ENCODE measurements around the gene MYO15B.
A peak's percentile ranks its signal among the peaks of the same experiment; 100 is the strongest.

MYO15B gene

DNA sequence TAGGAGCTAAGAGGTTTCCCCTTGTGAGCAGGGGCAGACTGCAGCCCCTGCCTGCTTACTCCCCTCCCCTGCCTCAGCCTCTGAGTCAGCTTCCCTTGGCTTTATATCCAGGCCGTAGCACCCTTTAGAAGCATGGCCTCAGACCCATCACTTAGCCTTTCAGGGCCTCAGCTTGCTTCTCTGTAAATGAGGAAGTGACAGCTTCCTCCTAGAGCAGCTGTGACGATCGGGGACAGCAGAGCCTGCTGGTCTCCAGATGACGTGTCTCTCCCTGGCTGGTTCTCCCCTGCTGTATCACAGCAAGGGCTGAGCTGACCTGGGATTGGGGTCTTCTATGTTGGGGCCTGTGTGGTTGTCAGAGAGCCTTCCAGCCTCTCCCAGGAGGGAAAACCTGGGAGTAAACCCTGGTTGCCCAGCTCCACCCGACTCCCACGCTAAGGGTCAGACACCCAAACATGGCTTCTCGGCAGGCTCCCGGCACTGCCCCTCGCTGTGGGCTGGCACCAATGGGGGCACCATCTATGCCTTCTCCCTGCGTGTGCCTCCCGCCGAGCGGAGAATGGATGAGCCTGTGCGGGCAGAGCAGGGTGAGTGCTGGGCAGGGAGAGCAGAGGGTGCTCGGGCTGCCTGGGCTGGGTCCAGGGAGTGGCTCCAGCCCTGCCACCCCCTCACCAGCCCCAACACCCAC is 16.3 kb upstream of the MYO15B start:
- TF ChIP-seq, protein P1, sequence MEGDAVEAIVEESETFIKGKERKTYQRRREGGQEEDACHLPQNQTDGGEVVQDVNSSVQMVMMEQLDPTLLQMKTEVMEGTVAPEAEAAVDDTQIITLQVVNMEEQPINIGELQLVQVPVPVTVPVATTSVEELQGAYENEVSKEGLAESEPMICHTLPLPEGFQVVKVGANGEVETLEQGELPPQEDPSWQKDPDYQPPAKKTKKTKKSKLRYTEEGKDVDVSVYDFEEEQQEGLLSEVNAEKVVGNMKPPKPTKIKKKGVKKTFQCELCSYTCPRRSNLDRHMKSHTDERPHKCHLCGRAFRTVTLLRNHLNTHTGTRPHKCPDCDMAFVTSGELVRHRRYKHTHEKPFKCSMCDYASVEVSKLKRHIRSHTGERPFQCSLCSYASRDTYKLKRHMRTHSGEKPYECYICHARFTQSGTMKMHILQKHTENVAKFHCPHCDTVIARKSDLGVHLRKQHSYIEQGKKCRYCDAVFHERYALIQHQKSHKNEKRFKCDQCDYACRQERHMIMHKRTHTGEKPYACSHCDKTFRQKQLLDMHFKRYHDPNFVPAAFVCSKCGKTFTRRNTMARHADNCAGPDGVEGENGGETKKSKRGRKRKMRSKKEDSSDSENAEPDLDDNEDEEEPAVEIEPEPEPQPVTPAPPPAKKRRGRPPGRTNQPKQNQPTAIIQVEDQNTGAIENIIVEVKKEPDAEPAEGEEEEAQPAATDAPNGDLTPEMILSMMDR (IDR thresholded peaks at IDR 0.05; ENCODE audit: borderline replicate concordance, control extremely low read depth, extremely low read depth, insufficient read depth, missing control alignments), result no peak
- peak; percentile 91 for DNase-seq (ENCODE audit: low spot score)
- in situ Hi-C loops (cut with MboI; ENCODE audit: low sequenced_read_pairs, unreplicated experiment), result no loop called here

DNA sequence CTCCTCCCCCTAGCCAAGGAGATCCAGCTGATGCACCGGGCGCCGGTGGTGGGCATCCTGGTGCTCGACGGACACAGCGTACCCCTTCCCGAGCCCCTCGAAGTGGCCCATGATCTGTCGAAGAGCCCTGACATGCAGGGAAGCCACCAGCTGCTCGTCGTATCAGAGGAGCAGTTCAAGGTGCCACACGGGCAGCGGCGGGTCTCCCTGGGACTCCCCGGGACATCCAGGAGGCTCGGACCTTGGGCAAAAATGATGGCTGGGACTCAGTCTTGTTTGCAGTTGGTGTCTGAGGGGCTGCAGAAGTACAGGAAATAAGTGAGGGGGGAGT is 15.8 kb upstream of the MYO15B start:
- in situ Hi-C loops (cut with MboI; ENCODE audit: low sequenced_read_pairs, unreplicated experiment), result no loop called here
- TF ChIP-seq, protein P1 (IDR thresholded peaks at IDR 0.05; ENCODE audit: borderline replicate concordance, control extremely low read depth, extremely low read depth, insufficient read depth, missing control alignments), result no peak
- DNase-seq (ENCODE audit: low spot score), result no peak

DNA sequence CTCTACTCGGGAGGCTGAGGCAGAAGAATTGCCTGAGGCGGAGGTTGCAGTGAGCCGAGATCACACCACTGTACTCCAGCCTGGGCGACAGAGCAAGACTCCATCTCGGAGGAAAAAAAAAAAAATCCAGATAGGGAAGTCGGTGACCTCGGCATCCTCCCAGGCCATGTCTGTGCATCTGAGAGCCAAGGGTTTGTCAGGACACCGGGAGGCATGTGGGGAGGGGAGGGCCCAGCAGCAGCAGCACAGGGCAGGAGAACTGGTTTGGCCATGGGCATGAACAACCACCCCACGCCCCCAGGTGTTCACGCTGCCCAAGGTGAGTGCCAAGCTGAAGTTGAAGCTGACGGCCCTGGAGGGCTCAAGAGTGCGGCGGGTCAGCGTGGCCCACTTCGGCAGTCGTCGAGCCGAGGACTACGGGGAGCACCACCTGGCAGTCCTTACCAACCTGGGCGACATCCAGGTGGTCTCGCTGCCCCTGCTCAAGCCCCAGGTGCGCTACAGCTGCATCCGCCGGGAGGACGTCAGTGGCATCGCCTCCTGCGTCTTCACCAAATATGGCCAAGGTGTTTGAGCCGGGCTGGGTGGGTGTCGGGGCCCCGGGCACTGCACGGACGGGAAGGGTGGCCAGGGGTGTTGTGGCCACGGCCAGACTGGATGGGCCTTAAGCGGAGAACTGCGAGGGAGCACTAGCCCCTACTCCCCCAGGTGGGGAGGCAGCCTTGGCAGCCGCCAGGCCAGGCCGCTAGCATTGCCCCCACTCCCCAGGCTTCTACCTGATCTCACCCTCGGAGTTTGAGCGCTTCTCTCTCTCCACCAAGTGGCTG is 14.7 kb upstream of the MYO15B start:
- TF ChIP-seq, protein P1 (IDR thresholded peaks at IDR 0.05; ENCODE audit: borderline replicate concordance, control extremely low read depth, extremely low read depth, insufficient read depth, missing control alignments), result no peak
- no peak for DNase-seq (ENCODE audit: low spot score)
- in situ Hi-C loops (cut with MboI; ENCODE audit: low sequenced_read_pairs, unreplicated experiment), result no loop called here

DNA sequence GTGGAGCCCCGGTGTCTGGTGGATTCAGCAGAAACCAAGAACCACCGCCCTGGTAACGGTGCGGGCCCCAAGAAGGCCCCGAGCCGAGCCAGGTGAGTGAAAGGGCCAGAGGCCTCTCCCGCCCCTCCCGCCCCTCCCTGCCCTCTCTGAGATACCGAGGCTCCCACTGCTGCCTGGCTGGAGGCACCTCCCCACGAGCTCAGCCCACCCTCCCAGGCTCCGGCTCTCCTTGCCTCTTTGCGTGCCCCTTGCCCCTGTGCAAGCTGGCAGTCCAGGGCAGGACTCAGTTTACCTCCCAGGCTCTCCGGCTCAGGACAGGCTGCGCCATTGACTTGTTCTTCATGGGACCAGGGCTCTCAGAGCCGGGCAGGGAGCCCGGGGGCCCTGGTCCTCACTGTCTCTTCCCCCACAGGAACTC is 14.1 kb upstream of the MYO15B start:
- in situ Hi-C loops (cut with MboI; ENCODE audit: low sequenced_read_pairs, unreplicated experiment), result no loop called here
- no peak for DNase-seq (ENCODE audit: low spot score)
- TF ChIP-seq, protein P1 (IDR thresholded peaks at IDR 0.05; ENCODE audit: borderline replicate concordance, control extremely low read depth, extremely low read depth, insufficient read depth, missing control alignments), result no peak

DNA sequence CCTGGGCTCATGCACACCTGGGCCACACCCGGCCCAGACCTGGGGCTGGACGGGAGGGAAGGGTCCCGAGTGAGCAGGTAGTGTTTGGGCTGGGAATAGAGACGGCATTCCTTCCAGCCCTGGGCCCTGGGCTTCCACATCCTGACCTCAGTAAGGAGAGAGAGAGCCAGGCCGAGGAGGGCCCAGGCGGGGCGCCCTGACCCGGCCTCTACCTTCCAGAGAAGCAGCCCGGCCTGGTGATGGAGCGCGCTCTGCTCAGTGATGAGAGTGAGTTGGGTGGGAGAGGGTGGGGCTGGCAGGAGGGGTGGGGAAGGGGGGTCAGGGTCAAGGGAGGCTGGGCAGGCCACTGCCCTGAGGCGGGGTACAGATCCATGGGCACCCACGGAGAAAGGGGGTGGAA is 13.6 kb upstream of the MYO15B start:
- in situ Hi-C loops (cut with MboI; ENCODE audit: low sequenced_read_pairs, unreplicated experiment), result no loop called here
- TF ChIP-seq, protein P1 (IDR thresholded peaks at IDR 0.05; ENCODE audit: borderline replicate concordance, control extremely low read depth, extremely low read depth, insufficient read depth, missing control alignments), result no peak
- DNase-seq (ENCODE audit: low spot score), result no peak

DNA sequence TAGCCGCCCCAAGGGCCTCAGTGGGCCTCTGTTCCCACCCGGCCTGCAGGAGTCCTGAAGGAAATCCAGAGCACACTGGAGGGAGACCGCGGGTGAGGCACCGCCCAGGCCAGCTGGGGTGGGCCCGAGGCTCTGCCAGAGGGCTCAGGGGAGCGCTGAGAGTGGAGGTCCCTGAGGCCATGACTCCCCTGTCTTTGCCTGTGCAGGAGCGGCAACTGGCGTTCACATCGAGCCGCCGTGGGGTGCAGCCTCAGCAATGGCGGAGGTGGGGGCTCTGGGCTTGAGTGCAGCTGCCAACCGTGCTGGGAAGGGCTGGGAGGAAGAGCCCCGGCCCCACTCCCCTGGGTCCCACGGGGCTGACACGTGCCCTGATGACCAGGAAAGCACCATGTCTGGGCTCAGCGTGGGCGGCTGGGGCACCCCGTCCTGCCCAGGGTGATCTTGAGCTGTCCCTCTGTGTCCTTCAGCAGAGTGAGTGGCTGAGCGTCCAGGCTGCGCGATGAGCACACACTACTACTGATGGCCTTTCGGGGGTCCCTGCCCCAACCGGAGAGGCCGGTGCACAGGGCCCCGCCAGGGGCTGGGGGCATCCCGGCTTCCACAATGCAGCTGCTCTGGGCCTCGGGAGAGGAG is 13.1 kb upstream of the MYO15B start:
- TF ChIP-seq, protein P1 (IDR thresholded peaks at IDR 0.05; ENCODE audit: borderline replicate concordance, control extremely low read depth, extremely low read depth, insufficient read depth, missing control alignments), result no peak
- no peak for DNase-seq (ENCODE audit: low spot score)
- in situ Hi-C loops (cut with MboI; ENCODE audit: low sequenced_read_pairs, unreplicated experiment), result no loop called here
